Central memory CD4-positive, alpha-beta T cell (primary cell): Measurements from ENCODE around the gene MORF4L2.
A peak's percentile ranks its signal among the peaks of the same experiment; 100 is the strongest.

ENCODE experiments used
- DNase-seq: peaks from one replicate; pipeline ENCODE4 v3.0.0; 2022

MORF4L2 gene

DNA sequence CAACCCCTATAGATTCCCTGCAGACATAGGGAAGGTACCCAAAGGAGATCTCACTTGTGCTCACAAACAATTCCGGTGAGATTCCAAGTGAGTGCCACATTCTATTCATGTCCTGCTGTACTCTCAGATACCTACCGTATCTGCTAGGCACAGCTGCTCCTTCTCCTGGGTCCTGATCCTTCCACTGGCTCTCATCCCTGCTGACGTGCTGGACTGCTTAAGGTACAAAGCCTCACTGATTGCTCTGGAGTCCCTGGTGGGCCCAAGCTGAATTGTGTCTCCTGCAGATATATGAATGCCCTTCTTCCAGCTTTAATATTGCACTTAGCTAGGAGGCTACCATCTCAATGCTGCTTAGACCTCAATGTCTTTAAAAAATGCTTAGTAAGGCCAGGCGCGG, 55.4 kb downstream of the MORF4L2 start:
- no peak for DNase-seq

DNA sequence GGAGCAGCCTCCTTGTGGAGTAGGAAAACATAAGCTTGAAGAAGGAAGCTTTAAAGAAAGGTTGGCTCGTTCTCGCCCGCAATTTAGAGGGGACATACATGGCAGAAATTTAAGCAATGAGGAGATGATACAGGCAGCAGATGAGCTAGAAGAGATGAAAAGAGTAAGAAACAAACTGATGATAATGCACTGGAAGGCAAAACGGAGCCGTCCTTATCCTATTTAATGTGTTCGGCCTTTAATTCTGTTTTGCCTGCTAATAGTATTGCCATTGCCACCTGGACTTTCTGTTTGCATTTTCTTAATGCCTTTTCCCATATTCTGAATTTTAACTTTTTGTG, 56.4 kb downstream of the MORF4L2 start:
- no peak for DNase-seq

DNA sequence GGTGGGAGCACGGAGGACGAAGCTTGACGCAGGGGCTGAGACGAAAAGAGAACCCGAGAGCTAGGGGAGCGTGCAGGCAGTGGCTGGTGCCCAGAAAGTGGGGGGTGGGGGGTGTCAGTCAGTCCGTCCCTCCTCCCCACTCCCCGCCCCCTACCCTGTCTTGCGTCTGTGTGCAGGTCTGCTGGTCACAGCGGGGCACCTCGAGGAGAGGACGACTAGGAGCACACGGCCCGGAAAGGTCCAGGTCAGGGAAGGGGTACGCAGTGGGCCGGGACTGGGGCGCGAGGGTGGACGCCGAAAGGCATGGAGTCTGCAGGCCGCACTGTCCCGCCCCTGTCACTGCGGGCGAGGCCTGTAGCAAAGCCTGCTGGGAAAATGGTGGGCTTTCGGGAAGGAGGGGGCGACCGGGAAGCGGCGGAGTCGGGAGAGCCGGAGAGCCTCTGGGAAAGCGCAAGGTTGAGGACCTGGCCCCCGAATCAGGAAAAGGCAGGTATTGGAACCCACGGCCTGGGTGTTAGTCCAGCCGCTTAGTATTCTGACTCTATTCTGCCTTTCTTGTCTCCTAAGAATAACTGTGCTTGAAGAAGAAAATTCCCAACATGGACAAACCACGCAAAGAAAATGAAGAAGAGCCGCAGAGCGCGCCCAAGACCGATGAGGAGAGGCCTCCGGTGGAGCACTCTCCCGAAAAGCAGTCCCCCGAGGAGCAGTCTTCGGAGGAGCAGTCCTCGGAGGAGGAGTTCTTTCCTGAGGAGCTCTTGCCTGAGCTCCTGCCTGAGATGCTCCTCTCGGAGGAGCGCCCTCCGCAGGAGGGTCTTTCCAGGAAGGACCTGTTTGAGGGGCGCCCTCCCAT, 57.0 kb downstream of the MORF4L2 start:
- DNase-seq, result no peak

DNA sequence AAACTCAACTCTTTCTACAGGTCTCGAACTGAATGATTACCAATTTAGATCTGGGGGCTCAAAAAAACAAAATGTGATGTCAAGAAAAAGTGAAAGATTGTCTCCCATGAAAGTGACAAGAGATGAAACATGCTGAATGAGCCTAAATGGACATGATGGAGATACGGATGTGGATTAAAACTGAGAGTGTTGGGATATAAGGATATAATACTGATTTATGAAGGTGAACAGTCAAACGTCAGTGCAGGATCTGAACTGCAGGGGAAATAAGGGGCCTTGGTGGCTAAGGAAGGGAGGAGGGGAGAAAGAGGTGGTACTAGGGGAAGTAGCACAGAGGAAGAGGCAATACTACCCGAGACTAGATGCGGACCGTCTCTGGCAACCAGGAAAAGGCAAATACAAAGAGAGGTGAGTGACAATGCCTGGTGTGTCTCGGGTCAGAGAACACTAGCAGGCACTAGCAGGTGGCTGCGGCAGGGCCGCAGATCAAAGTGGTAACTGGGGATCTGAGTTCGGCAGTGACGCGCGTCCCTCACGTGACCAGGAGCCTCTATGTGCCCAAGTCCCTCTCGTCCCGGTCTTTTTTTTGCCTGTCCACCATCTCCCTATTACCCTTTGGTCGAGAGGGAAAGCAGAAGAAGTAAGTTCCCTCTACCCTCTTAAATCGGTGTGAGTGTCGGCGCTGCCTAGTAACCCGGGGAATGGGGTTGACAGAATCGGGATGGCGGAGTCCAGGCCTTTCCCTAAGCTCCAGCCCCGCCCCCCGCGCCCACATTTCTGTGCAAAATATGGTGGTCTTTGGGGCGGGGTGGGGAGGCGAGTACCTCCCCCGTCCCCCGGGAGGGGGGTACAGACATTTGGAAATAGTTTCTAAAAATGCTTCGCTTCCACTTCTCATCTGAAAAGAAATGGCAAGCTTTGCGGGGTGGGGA, 57.8 kb downstream of the MORF4L2 start, which contains the start of gene TCEAL1:
TSS of gene TCEAL1 (plus strand) at position 590 of the 932 bp plus-strand sequence. CDS start 942 bp downstream, outside the sequence.
- peak; percentile 31 for DNase-seq

DNA sequence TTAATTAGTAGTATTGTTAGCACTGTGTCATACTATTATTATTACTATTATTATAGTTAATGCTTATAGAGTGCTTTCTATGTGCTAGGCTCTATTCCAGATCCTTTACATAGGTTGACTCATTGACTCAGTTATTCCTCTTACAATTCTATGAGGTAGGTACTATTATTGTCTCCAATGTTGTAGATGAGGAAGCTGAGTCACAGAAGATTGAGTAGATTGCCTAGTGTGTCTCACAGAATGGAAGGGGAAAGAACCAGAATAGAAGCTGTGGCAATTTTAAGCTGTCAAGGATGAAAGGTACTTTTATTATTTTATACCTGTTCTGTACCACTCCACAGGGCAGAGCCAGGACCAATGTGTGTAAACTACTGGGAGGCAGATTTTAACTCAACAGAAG, 59.6 kb downstream of the MORF4L2 start:
- no peak for DNase-seq
